Caco-2 (cell line): ENCODE data around the gene ANP32B. TPM values are rescaled to one million over a fixed set of nuclear protein-coding genes. Genes with fewer than 3 reads are reported as not detected.

Source experiments
- BruUV-seq: library from RNA; stranded (reverse); fragments of 400-500 nt; replicated peaks from 2 replicates; lab custom pipeline; 2021; lab: Mats Ljungman, UMichigan
- CTCF ChIA-PET: fragments of 300-600 bp; sonication (Branson Sonifier 250); formaldehyde crosslinking; loops from one replicate; lab custom pipeline; 2022; ENCODE audit warnings: antibody characterized with exemption; lab: Charles Lee
- POLR2A ChIA-PET: fragments of 300-600 bp; sonication (Branson Sonifier 250); formaldehyde crosslinking; loops from one replicate; lab custom pipeline; 2022; ENCODE audit warnings: antibody characterized with exemption; lab: Charles Lee
- DNase-seq, 2 experiments: peaks; one replicate each; pipeline versions ENCODE4 v3.0.0 to v3.0.0-alpha.2; 2020 to 2022
- H3K27me3 ChIP-seq: replicated peaks from 2 replicates; pipeline ENCODE4 v1.6.0; 2011; ENCODE audit warnings: low read length; ENCODE audit not compliant: control insufficient read depth, insufficient read depth
- H3K36me3 ChIP-seq: 2 replicates; pipeline ENCODE4 v1.5.1; 2011; ENCODE audit warnings: low read length; ENCODE audit not compliant: control insufficient read depth, insufficient read depth
- H3K4me1 ChIP-seq: fragments of 250-450 bp; sonication (Bioruptor Pico); 2 replicates; pipeline ENCODE4 v1.5.1; 2020; ENCODE audit warnings: mild to moderate bottlenecking
- H3K4me3 ChIP-seq: 2 replicates; pipeline ENCODE4 v1.5.1; 2011; ENCODE audit warnings: low read depth, mild to moderate bottlenecking, control low read depth, low read length
- H3K9me3 ChIP-seq: fragments of 250-450 bp; sonication (Bioruptor Pico); 2 replicates; pipeline ENCODE4 v1.5.1; 2020; ENCODE audit warnings: mild to moderate bottlenecking, moderate library complexity
- H3K27ac Mint-ChIP-seq: one replicate; pipeline ENCODE4 v1.8.0; 2022; ENCODE audit warnings: mixed read lengths; ENCODE audit not compliant: unreplicated experiment
- H3K27me3 Mint-ChIP-seq: one replicate; pipeline ENCODE4 v1.8.0; 2022; ENCODE audit warnings: mixed read lengths; ENCODE audit not compliant: insufficient read depth, unreplicated experiment
- H3K36me3 Mint-ChIP-seq: one replicate; pipeline ENCODE4 v1.8.0; 2022; ENCODE audit warnings: mild to moderate bottlenecking, mixed read lengths; ENCODE audit not compliant: insufficient read depth, unreplicated experiment
- H3K4me1 Mint-ChIP-seq: one replicate; pipeline ENCODE4 v1.8.0; 2022; ENCODE audit warnings: low read depth, mixed read lengths; ENCODE audit not compliant: unreplicated experiment
- H3K4me3 Mint-ChIP-seq: one replicate; pipeline ENCODE4 v1.8.0; 2022; ENCODE audit warnings: mild to moderate bottlenecking, moderate library complexity, mixed read lengths; ENCODE audit not compliant: unreplicated experiment
- H3K9me3 Mint-ChIP-seq: one replicate; pipeline ENCODE4 v1.8.0; 2022; ENCODE audit warnings: mixed read lengths; ENCODE audit not compliant: unreplicated experiment
- intact Hi-C: fragments of 100-400 bp; cut with micrococcal nuclease; formaldehyde crosslinking; loops from one replicate; pipeline ENCODE4 v1.10.0; 2022; ENCODE audit not compliant: unreplicated experiment
- total RNA-seq: library from RNA; stranded (reverse); gene quantifications from 2 replicates; pipeline ENCODE4 v1.2.3, GENCODE V29; 2022
- TF ChIP-seq, protein P1 (sequence below), 2 experiments: fragments of 200-600 bp in 1 of 2; IDR thresholded peaks; 1 replicate in 1 of 2; 2 replicates in 1 of 2; pipeline versions ENCODE4 v1.5.1 to v1.8.0; 2011 to 2022; ENCODE audit warnings: antibody characterized with exemption in 1 of 2, control low read depth in 1 of 2, inconsistent platforms in 1 of 2, low read depth in 1 of 2, low read length in 1 of 2, mild to moderate bottlenecking in 1 of 2, moderate library complexity in 1 of 2; ENCODE audit not compliant: insufficient read depth in 1 of 2, severe bottlenecking in 1 of 2, unreplicated experiment in 1 of 2

Gene ANP32B
- total RNA-seq, 1 experiment from 2014 or later = 317 TPM

DNA sequence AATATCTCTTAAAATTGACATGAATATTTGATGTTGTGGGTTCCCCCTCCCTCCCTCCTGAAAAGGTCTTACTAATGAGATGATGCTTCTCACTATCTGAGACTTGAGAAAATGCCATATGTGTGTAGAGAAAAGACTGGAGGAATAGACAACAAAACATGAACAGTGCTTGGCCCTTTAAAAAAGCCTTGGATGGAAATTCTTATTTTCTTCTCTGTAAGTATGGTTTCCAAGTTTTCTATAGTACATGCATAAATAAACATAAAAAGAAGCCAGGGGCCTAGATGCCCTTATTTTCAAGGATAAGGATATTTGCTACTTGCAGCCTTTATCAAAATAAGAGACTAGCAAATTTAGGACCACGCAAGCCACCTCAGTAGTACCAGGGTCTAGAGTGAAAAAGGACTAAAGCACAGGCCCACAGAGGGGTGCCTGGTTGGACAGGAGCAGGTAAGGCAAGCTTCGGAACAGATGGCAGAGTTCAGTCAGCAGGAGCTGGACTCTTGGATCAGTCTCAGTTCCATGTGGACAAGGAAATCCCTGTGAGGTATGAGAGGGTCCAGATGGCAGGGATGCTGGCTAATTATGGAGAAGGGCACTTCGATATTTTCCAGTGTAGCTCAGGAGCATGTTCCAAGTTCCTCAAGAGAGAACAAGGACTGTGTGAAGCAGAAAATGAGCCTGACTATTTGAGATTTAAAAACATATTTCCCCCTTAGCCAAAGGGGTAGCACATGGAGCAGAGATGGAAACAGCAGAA lies 4.6 kb upstream of the ANP32B start:
- no peak overlapping the region for H3K27ac Mint-ChIP-seq
- H3K27me3 ChIP-seq = no peaks in the 10 kb centered on the region
- no peaks in the 10 kb centered on the region for H3K36me3 ChIP-seq
- BruUV-seq = no TSS peak
- intact Hi-C loops = no loop called here
- H3K4me3 ChIP-seq = no peak overlapping the region
- peaks cover 16% of the 10 kb centered on the region for H3K4me1 Mint-ChIP-seq
- TF ChIP-seq, protein P1, sequence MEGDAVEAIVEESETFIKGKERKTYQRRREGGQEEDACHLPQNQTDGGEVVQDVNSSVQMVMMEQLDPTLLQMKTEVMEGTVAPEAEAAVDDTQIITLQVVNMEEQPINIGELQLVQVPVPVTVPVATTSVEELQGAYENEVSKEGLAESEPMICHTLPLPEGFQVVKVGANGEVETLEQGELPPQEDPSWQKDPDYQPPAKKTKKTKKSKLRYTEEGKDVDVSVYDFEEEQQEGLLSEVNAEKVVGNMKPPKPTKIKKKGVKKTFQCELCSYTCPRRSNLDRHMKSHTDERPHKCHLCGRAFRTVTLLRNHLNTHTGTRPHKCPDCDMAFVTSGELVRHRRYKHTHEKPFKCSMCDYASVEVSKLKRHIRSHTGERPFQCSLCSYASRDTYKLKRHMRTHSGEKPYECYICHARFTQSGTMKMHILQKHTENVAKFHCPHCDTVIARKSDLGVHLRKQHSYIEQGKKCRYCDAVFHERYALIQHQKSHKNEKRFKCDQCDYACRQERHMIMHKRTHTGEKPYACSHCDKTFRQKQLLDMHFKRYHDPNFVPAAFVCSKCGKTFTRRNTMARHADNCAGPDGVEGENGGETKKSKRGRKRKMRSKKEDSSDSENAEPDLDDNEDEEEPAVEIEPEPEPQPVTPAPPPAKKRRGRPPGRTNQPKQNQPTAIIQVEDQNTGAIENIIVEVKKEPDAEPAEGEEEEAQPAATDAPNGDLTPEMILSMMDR (IDR thresholded peaks at IDR 0.05; ENCODE audit: insufficient read depth in 1 of 2, low read depth in 1 of 2, low read length in 1 of 2, severe bottlenecking in 1 of 2, unreplicated experiment in 1 of 2) = no peak
- H3K4me1 ChIP-seq = no peaks in the 10 kb centered on the region
- ChIA-PET POLR2A (interaction anchor here (0.6 kb wide), 1 partner anchor 56 kb away, joined by 11 read pairs; no protein-coding TSS in a partner anchor), CTCF (no interaction called here)
- H3K4me3 Mint-ChIP-seq = no peak overlapping the region
- DNase-seq = no peak
- peaks cover 9% of the 10 kb centered on the region for H3K9me3 Mint-ChIP-seq
- H3K27me3 Mint-ChIP-seq = peaks cover 3% of the 10 kb centered on the region
- H3K9me3 ChIP-seq = no peaks in the 10 kb centered on the region
- peaks cover 10% of the 10 kb centered on the region for H3K36me3 Mint-ChIP-seq

DNA sequence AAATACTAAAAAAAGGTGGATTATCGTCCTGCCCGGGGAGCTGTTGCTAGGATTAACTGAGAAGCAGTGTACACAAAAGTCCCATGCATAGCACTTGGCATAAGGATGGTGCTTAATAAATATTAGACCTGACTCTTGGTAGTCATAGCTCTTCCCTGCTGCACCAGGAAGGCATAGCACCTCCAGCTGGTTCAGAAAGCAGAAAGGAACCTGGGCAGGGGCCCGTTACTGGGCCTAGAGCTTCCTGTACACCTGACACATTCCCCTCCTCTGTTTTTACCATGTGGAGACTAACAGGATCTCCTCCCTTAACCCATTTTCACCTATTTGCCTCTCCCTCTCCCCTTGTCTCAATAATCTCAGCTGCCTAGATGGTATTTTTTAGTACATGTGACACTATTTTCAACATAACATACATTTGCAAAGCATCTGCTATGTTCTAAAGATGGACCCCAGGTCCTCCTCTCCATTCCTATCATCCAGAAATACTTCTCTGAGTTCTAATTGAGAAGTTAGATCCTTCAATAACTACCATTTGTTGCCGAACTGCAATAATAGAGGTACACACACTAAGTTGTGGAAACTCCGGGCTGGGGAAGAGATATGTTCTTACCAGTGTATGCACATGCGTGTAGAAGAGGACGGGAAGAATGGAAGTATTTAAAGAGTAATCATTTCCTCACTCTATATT lies 3.2 kb upstream of the ANP32B start:
- Mint-ChIP-seq H3K27ac (no peak overlapping the region), H3K9me3 (peaks cover 7% of the 10 kb centered on the region), H3K4me1 (peaks cover 16% of the 10 kb centered on the region), H3K36me3 (peaks cover 21% of the 10 kb centered on the region), H3K4me3 (no peak overlapping the region), H3K27me3 (peaks cover 3% of the 10 kb centered on the region)
- no peaks in the 10 kb centered on the region for H3K9me3 ChIP-seq
- intact Hi-C loops = loop anchor here (10.0 kb wide), 1 partner anchor 275 kb away; the partner anchor contains the start of gene TBC1D2
- no peaks in the 10 kb centered on the region for H3K4me1 ChIP-seq
- H3K36me3 ChIP-seq = no peaks in the 10 kb centered on the region
- no peaks in the 10 kb centered on the region for H3K27me3 ChIP-seq
- H3K4me3 ChIP-seq = no peak overlapping the region
- CTCF ChIA-PET = no interaction called here
- POLR2A ChIA-PET = no interaction called here
- BruUV-seq = no TSS peak
- no peak for DNase-seq
- TF ChIP-seq, protein P1 (IDR thresholded peaks at IDR 0.05; ENCODE audit: insufficient read depth in 1 of 2, low read depth in 1 of 2, low read length in 1 of 2, severe bottlenecking in 1 of 2, unreplicated experiment in 1 of 2) = no peak

DNA sequence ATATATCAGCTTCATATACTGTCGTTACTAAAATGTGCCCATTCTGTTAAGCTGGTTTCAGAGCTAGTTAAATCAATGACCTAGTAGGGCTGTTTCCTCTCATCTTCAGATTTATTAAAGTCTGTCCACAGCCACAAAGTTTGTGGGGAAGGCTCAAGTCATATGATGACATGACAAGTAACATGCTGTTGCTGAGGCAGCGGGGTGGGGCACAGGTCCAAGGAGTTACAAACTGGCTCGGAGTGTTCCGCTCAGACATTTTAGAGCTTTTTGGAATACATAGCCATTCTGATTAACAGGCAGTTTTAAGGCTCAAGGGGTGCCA lies 2.7 kb upstream of the ANP32B start:
- Histone ChIP-seq H3K27me3 (no peaks in the 10 kb centered on the region), H3K4me3 (no peak overlapping the region), H3K36me3 (no peaks in the 10 kb centered on the region), H3K4me1 (no peaks in the 10 kb centered on the region), H3K9me3 (no peaks in the 10 kb centered on the region)
- H3K9me3 Mint-ChIP-seq = peaks cover 2% of the 10 kb centered on the region
- TF ChIP-seq, protein P1 (IDR thresholded peaks at IDR 0.05; ENCODE audit: insufficient read depth in 1 of 2, low read depth in 1 of 2, low read length in 1 of 2, severe bottlenecking in 1 of 2, unreplicated experiment in 1 of 2) = no peak
- H3K36me3 Mint-ChIP-seq = peaks cover 26% of the 10 kb centered on the region
- ChIA-PET CTCF (no interaction called here), POLR2A (no interaction called here)
- no peak for DNase-seq
- BruUV-seq = no TSS peak
- peaks cover 16% of the 10 kb centered on the region for H3K4me1 Mint-ChIP-seq
- H3K27ac Mint-ChIP-seq = no peak overlapping the region
- no peak overlapping the region for H3K4me3 Mint-ChIP-seq
- intact Hi-C loops = loop anchor here (10.0 kb wide), 1 partner anchor 274 kb away; the partner anchor contains the start of gene TBC1D2
- H3K27me3 Mint-ChIP-seq = no peaks in the 10 kb centered on the region
